IMR-90 (cell line): ENCODE results near the gene EMD. TPM values are rescaled to one million over a fixed set of nuclear protein-coding genes. Genes with fewer than 3 reads are reported as not detected.

Experiments used
- ATAC-seq: fragments of 200-7000 bp; cut with Tn5 transposase; 2 replicates; pipeline ENCODE4 v1.9.1; 2020; ENCODE audit warnings: low read depth, mild to moderate bottlenecking, moderate library complexity
- BruUV-seq: library from RNA; stranded (reverse); fragments of 400-500 nt; replicated peaks from 2 replicates; lab custom pipeline; 2021; lab: Mats Ljungman, UMichigan
- CTCF ChIA-PET: fragments of 300-600 bp; formaldehyde crosslinking; extraction: SDS; loops from one replicate; lab custom pipeline; 2021; ENCODE audit warnings: antibody characterized with exemption; lab: Yijun Ruan, JAX
- POLR2A ChIA-PET: fragments of 300-600 bp; sonication (Branson Sonifier 250); formaldehyde crosslinking; loops from one replicate; lab custom pipeline; 2022; ENCODE audit warnings: antibody characterized with exemption; ENCODE audit not compliant: unreplicated experiment; lab: Charles Lee
- DNase-seq: peaks from one replicate; pipeline ENCODE4 v3.0.0; 2013
- H2AFZ ChIP-seq: replicated peaks from 2 replicates; pipeline ENCODE3; 2013; ENCODE audit warnings: low read length, mild to moderate bottlenecking; ENCODE audit not compliant: poor library complexity
- H2AK5ac ChIP-seq: 2 replicates; pipeline ENCODE4 v1.6.1; 2013; ENCODE audit warnings: low read depth, low read length, inconsistent platforms
- H2AK9ac ChIP-seq: replicated peaks from 2 replicates; pipeline ENCODE3; 2013; ENCODE audit warnings: mild to moderate bottlenecking, low read depth, low read length, moderate library complexity; ENCODE audit not compliant: poor library complexity
- H2BK120ac ChIP-seq: 2 replicates; pipeline ENCODE4 v1.6.1; 2013; ENCODE audit warnings: low read depth, low read length, inconsistent platforms
- H2BK15ac ChIP-seq: 3 replicates; pipeline ENCODE4 v1.6.1; 2013; ENCODE audit warnings: low read depth, low read length, inconsistent platforms
- H2BK20ac ChIP-seq: 2 replicates; pipeline ENCODE4 v1.6.1; 2013; ENCODE audit warnings: low read depth, mild to moderate bottlenecking, inconsistent platforms, low read length, moderate library complexity
- H2BK5ac ChIP-seq: 2 replicates; pipeline ENCODE4 v1.6.1; 2013; ENCODE audit warnings: mild to moderate bottlenecking, low read depth, low read length, inconsistent platforms; ENCODE audit not compliant: poor library complexity, severe bottlenecking
- H3K14ac ChIP-seq: replicated peaks from 2 replicates; pipeline ENCODE4 v1.6.1; 2013; ENCODE audit warnings: low read depth, low read length, inconsistent platforms
- H3K18ac ChIP-seq: 2 replicates; pipeline ENCODE4 v1.6.1; 2013; ENCODE audit warnings: low read depth, low read length, control low read depth
- H3K23ac ChIP-seq: 2 replicates; pipeline ENCODE4 v1.6.1; 2013; ENCODE audit warnings: low read depth, low read length, inconsistent platforms
- H3K27ac ChIP-seq: 2 replicates; pipeline ENCODE4 v1.5.1; 2013; ENCODE audit warnings: mild to moderate bottlenecking, control low read depth, low read length; ENCODE audit not compliant: insufficient read depth
- H3K27me3 ChIP-seq: 2 replicates; pipeline ENCODE4 v1.6.1; 2013; ENCODE audit warnings: low read length; ENCODE audit not compliant: control insufficient read depth, insufficient read depth
- H3K36me3 ChIP-seq: 2 replicates; pipeline ENCODE4 v1.6.1; 2013; ENCODE audit warnings: low read length, mixed read lengths; ENCODE audit not compliant: control insufficient read depth, insufficient read depth
- H3K4ac ChIP-seq: 2 replicates; pipeline ENCODE4 v1.6.1; 2013; ENCODE audit warnings: low read depth, low read length, inconsistent platforms
- H3K4me1 ChIP-seq: 2 replicates; pipeline ENCODE4 v1.6.1; 2013; ENCODE audit warnings: low read length, mixed read lengths; ENCODE audit not compliant: control insufficient read depth, insufficient read depth
- H3K4me2 ChIP-seq: 2 replicates; pipeline ENCODE4 v1.6.1; 2013; ENCODE audit warnings: low read depth, mild to moderate bottlenecking, control low read depth, low read length, moderate library complexity
- H3K4me3 ChIP-seq: 2 replicates; pipeline ENCODE4 v1.5.1; 2013; ENCODE audit warnings: low read depth, mild to moderate bottlenecking, control low read depth, low read length, moderate library complexity; ENCODE audit not compliant: insufficient read depth
- H3K56ac ChIP-seq: 2 replicates; pipeline ENCODE4 v1.6.1; 2013; ENCODE audit warnings: low read length, inconsistent platforms; ENCODE audit not compliant: insufficient read depth; ENCODE audit errors: extremely low read depth
- H3K79me1 ChIP-seq, 2 experiments: 2 replicates each; pipeline ENCODE4 v1.6.1; 2013; ENCODE audit warnings: low read length in 2 of 2, inconsistent platforms in 1 of 2, low read depth in 1 of 2
- H3K9ac ChIP-seq: 2 replicates; pipeline ENCODE4 v1.6.1; 2013; ENCODE audit warnings: low read depth, low read length, control low read depth
- H3K9me1 ChIP-seq: 2 replicates; pipeline ENCODE4 v1.6.1; 2013; ENCODE audit warnings: low read length, inconsistent platforms; ENCODE audit not compliant: insufficient read depth
- H3K9me3 ChIP-seq: 2 replicates; pipeline ENCODE4 v1.6.1; 2013; ENCODE audit warnings: low read length; ENCODE audit not compliant: control insufficient read depth, insufficient read depth
- H4K20me1 ChIP-seq: 2 replicates; pipeline ENCODE4 v1.6.1; 2013; ENCODE audit warnings: low read length, inconsistent platforms; ENCODE audit not compliant: insufficient read depth
- H4K5ac ChIP-seq: 2 replicates; pipeline ENCODE4 v1.6.1; 2013; ENCODE audit warnings: mild to moderate bottlenecking, low read depth, low read length, control low read depth
- H4K8ac ChIP-seq, 2 experiments: 2 replicates each; pipeline ENCODE4 v1.6.1; 2013; ENCODE audit warnings: low read depth in 2 of 2, low read length in 2 of 2, control low read depth in 1 of 2, inconsistent platforms in 1 of 2
- H4K91ac ChIP-seq: 2 replicates; pipeline ENCODE4 v1.6.1; 2013; ENCODE audit warnings: low read depth, low read length, inconsistent platforms; ENCODE audit not compliant: insufficient read depth
- CEBPB ChIP-seq: IDR thresholded peaks from 2 replicates; pipeline ENCODE4 v1.6.1; 2012; ENCODE audit warnings: low read depth, low read length, improper control_type of control experiment
- MAZ ChIP-seq: IDR thresholded peaks from 2 replicates; pipeline ENCODE4 v1.6.1; 2012; ENCODE audit warnings: low read depth, mild to moderate bottlenecking, low read length, improper control_type of control experiment, moderate library complexity, borderline replicate concordance
- NFE2L2 ChIP-seq: fragments of 150-350 bp; IDR thresholded peaks from 2 replicates; pipeline ENCODE4 v1.6.1; 2016; ENCODE audit warnings: low read depth, mild to moderate bottlenecking, low read length
- POLR2A ChIP-seq: IDR thresholded peaks from 2 replicates; pipeline ENCODE4 v1.6.1; 2012; ENCODE audit warnings: mild to moderate bottlenecking, low read depth, low read length
- RAD21 ChIP-seq: IDR thresholded peaks from 2 replicates; pipeline ENCODE4 v1.6.1; 2012; ENCODE audit warnings: low read length, improper control_type of control experiment
- RCOR1 ChIP-seq: IDR thresholded peaks from 2 replicates; pipeline ENCODE4 v1.6.1; 2012; ENCODE audit warnings: mild to moderate bottlenecking, low read length, improper control_type of control experiment; ENCODE audit not compliant: insufficient replicate concordance
- RFX5 ChIP-seq: IDR thresholded peaks from 2 replicates; pipeline ENCODE4 v1.8.0; 2012; ENCODE audit warnings: low read depth, mild to moderate bottlenecking, low read length, moderate library complexity
- WGBS, 2 experiments: methylation state at CpG; one replicate each; pipeline versions ENCODE4 v1.1.5 to v1.1.7; 2013; ENCODE audit warnings: missing lambda C conversion rate in 2 of 2; ENCODE audit not compliant: insufficient read length in 1 of 2; ENCODE audit errors: extremely low coverage in 2 of 2; 5-methylcytosine and 5-hydroxymethylcytosine counted together
- dilution Hi-C: fragments of 300-500 bp; cut with HindIII; formaldehyde crosslinking; loops from one replicate; pipeline ENCODE4 v1.14.3; 2018; ENCODE audit warnings: low sequenced_read_pairs; ENCODE audit not compliant: unreplicated experiment
- in situ Hi-C: fragments of 300-500 bp; cut with MboI; formaldehyde crosslinking; loops from 3 replicates; pipeline ENCODE4 v1.14.3; 2019; ENCODE audit warnings: low sequenced_read_pairs, inconsistent platforms, mixed read lengths
- intact Hi-C: fragments of 100-400 bp; cut with micrococcal nuclease; formaldehyde crosslinking; loops from 2 replicates; pipeline ENCODE4 v1.10.0; 2022
- polyA plus RNA-seq, 3 experiments: library from polyadenylated mRNA; depleted of rRNA; stranded (reverse); fragments of >200 nt; gene quantifications; 2 replicates each; pipeline ENCODE4 v1.2.3, GENCODE V29; 2012; ENCODE audit warnings: low replicate concordance in 1 of 3
- total RNA-seq: library from RNA; depleted of rRNA; stranded (reverse); fragments of >200 nt; gene quantifications from 2 replicates; pipeline ENCODE4 v1.2.3, GENCODE V29; 2012
- TF ChIP-seq, protein P1 (sequence below): conservative IDR thresholded peaks from 2 replicates; pipeline ENCODE4 v1.5.1; 2012; ENCODE audit warnings: mild to moderate bottlenecking, low read depth, low read length, improper control_type of control experiment
- TF ChIP-seq, protein P2 (sequence below): fragments of 150-350 bp; IDR thresholded peaks from 2 replicates; pipeline ENCODE4 v1.6.1; 2017; ENCODE audit warnings: mild to moderate bottlenecking, antibody characterized with exemption, low read length, low read depth

Gene EMD
- total and polyA plus RNA-seq, 2 of the 4 experiments (the other 2 are of a cell fraction) = 9.9 to 80.6 TPM

- Histone ChIP-seq H2BK20ac (no peak overlapping the region), H2AFZ (no peak overlapping the region), H3K4me3 (no peak overlapping the region), H3K27me3 (no peaks in the 10 kb centered on the region), H2AK9ac (no peak overlapping the region), H4K20me1 (peaks cover 17% of the 10 kb centered on the region), H4K91ac (no peak overlapping the region), H3K36me3 (peaks cover 11% of the 10 kb centered on the region; the same call in 1 of the 2 replicates), H3K18ac (no peak overlapping the region), H3K4me2 (no peak overlapping the region), H3K14ac (no peak overlapping the region), H4K8ac (no peak overlapping the region), H3K79me1 (peaks cover 0 to 19% of the 10 kb centered on the region in 2 experiments; a peak in 2 of 4 replicates), H2AK5ac (no peak overlapping the region), H3K4me1 (peaks cover 2% of the 10 kb centered on the region; the same call in 1 of the 2 replicates), H4K5ac (no peak overlapping the region), H3K9me3 (no peaks in the 10 kb centered on the region), H2BK120ac (no peak overlapping the region), H3K23ac (no peak overlapping the region), H2BK15ac (no peak overlapping the region), H3K9me1 (no peaks in the 10 kb centered on the region), H3K56ac (no peak overlapping the region), H3K27ac (no peak overlapping the region), H2BK5ac (no peak overlapping the region), H3K9ac (no peak overlapping the region), H3K4ac (no peak overlapping the region)
- ChIA-PET POLR2A (no interaction called here), CTCF (interaction anchor here (0.5 to 1.6 kb wide), 3 partner anchors 8 to 15 kb away, joined by 3 to 4 read pairs (median 4); partner anchors contain the start of gene RPL10)
- ATAC-seq = no peak
- TF ChIP-seq POLR2A = no peak; the same call in 1 of the 2 replicates
- TF ChIP-seq RFX5 = no peak
- TF ChIP-seq CEBPB = no peak
- no peak for TF ChIP-seq RAD21
- no peak for TF ChIP-seq NFE2L2
- no peak for TF ChIP-seq RCOR1
- TF ChIP-seq, protein P1, sequence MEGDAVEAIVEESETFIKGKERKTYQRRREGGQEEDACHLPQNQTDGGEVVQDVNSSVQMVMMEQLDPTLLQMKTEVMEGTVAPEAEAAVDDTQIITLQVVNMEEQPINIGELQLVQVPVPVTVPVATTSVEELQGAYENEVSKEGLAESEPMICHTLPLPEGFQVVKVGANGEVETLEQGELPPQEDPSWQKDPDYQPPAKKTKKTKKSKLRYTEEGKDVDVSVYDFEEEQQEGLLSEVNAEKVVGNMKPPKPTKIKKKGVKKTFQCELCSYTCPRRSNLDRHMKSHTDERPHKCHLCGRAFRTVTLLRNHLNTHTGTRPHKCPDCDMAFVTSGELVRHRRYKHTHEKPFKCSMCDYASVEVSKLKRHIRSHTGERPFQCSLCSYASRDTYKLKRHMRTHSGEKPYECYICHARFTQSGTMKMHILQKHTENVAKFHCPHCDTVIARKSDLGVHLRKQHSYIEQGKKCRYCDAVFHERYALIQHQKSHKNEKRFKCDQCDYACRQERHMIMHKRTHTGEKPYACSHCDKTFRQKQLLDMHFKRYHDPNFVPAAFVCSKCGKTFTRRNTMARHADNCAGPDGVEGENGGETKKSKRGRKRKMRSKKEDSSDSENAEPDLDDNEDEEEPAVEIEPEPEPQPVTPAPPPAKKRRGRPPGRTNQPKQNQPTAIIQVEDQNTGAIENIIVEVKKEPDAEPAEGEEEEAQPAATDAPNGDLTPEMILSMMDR = no peak
- TF ChIP-seq, protein P2, sequence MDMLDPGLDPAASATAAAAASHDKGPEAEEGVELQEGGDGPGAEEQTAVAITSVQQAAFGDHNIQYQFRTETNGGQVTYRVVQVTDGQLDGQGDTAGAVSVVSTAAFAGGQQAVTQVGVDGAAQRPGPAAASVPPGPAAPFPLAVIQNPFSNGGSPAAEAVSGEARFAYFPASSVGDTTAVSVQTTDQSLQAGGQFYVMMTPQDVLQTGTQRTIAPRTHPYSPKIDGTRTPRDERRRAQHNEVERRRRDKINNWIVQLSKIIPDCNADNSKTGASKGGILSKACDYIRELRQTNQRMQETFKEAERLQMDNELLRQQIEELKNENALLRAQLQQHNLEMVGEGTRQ = no peak
- no peak for TF ChIP-seq MAZ
- in situ Hi-C loops (no loop called here), intact Hi-C loops (no loop called here), dilution Hi-C loops (no loop called here)
- 94% methylated on average over 2 of the region's 14 CpGs; no CpG with 5 or more reads in 1 of the 2 experiments for WGBS, 2 experiments
- BruUV-seq = no TSS peak
- DNase-seq = no peak
These were observed 4.5 kb downstream of the EMD start for GRCh38 chrX:154383359-154384283.
